Measurements from ENCODE around the gene EIF2A.

DNA sequence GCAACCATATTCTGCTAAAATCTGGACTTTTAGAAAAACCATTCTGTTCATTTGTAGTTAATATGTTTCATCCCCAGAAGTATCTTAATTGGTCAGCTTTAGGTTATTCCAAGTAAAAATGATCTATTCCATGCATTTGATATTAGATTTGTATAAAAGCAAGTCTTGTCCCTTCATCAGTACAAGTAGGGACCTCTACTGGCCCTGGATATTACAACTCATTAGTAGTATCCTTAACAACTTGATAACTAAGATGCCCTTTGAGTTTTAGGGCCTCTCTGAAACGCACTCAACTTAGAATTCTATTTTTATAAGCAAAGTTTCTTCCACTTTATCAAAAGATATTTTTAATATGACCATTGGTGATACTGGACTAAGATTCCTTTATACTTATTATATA, 31.3 kb downstream of the EIF2A start:
- TF ChIP-seq GATA3 (IDR thresholded peaks at IDR 0.05; ENCODE audit: low read depth, low read length) (no peak), GATA2 (IDR thresholded peaks at IDR 0.05; ENCODE audit: low read depth, low read length) (no peak)
